GM21390 (cell line): ENCODE measurements around the gene PIWIL1.

Experiments
- ATAC-seq: cut with Tn5 transposase; IDR thresholded peaks from one replicate; pipeline ENCODE4 v1.9.1; 2021; ENCODE audit not compliant: unreplicated experiment

PIWIL1 gene

DNA sequence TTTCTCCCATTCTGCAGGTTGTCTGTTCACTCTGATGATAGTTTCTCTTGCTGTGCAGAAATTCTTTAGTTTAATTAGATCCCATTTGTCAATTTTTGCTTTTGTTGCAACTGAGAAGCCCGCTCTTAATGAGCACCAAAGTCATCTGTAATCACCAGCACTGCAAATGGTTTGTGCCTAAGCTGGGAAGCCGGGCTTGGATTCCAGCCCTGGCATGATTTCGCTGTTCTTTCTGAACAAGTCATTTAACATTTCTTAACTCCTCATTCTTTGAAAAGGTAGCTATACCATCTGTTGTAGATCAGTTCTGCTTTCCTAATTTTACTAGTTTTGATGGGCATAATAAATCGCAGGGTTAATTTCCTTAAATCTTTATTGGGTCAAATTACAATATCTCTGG lies 32.1 kb downstream of the PIWIL1 start:
- no peak for ATAC-seq

DNA sequence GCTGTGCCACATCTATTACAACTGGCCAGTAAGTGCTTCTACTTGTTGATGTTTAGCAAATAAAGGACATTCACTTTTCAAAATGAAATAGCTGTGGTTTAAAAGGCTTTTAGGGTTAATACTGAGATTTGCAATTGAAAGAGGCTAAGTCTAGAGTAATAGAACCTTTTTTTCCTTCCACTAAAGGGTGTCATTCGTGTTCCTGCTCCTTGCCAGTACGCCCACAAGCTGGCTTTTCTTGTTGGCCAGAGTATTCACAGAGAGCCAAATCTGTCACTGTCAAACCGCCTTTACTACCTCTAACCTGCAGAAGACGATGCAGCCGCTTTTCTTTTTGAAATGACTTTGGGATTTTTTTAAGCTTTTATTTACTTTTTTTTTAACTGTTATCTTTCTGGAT lies 33.6 kb downstream of the PIWIL1 start:
- ATAC-seq, result no peak

- ATAC-seq, result no peak
Measured at GRCh38 chr12:130372936-130373335, 35.2 kb downstream of the PIWIL1 start.

DNA sequence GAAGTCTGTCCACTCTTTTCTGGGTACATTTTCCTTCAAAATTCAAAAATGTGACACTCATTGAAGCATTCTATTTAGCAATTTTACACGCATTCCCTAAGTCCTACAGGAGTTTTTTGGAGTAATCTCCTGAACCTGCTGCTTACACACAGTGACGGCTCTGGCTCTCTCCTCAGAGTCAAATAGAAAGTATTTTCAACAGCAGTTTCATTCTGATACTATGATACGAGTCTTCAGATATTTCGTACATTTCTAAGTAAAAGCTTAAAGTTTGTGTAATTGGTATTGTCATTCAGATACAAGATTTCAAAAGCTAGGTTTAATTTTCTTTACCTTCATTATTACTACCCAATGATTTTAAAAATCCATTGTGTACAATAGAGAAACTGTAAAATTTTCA lies 36.4 kb downstream of the PIWIL1 start:
- no peak for ATAC-seq

DNA sequence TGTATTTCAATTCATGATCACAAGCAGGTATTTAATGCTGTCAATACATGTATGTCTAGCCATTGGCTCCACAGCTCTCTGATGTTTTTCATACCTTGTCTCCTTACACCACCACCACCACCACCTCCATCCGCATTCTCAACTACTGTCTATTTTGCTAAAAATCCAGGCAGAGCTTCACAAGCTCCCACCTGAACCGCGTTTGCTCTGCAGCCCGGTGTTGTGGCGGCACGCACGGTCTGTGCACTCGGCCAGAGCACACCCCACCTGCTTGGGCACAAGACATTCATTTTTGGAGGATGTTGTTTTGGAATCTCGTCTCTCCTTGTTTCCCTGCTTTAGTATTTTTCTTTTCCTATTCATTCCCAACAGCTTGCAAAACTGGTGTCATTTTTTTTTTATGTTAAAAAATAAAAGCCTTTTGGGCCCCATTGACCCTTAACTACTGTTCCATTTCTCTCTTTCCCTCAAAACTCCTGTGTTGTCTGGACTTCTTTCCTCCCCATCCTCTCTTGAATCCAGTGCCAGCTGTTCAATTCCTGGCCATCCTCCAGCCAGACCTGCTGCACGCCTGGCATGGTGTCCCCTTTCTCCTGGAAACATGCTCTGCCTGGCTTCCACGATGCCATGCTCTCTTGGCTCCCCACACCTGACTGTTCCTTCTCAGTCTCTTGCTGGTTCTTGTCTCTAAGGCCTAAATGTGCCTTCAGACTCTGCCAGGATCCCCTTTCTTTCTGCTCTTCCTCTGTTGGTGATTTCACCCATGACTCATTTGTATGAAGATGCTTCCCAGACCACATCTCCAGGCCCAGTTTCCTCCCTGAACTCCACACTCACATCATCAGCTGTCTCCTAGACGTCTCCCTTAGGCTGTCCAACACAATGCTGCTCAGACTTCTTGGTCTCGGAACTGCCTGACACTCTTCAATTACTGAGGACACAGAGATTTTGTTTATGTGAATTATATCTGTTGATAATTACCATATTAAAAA lies 37.9 kb downstream of the PIWIL1 start:
- ATAC-seq, result no peak

DNA sequence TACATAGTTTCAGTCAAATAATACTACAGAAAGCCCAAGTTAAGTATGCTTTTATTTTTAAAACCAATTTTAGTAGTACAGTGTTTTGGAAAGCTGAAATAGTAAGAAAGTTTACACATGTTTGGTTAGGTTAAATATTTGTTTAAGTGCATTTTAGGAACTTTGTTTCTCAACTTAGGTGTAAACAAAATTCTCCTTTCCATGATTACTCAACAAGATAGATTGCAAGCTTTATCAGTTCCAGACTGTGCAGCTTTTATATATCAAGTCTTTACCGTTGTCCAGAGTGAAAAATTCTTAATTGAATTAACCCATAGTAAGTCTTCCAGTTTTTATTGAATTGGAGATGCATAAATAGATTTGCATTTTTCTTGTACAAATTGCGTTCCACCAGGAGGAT lies 45.1 kb downstream of the PIWIL1 start:
- no peak for ATAC-seq

DNA sequence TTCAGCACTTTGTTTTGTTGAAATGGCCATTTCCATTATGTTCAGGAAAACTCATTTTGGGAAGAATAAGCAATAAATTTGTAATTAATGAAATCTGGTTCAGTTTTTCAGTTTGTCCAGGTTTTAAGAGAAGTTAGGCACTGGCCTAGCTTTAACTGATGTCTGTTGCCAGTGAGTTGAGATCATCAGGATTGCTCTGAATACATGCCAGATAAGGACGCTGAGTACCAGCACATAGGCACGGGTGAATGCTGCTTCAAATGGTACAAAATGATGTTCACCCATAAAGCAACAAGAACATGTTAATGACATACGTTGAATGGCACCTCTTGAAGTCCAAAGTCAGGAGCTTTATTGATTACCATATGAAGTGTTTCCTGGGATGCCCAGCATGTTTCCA lies 46.5 kb downstream of the PIWIL1 start:
- ATAC-seq, result no peak

GRCh38 chr12:130385193-130385592 lies 47.5 kb downstream of the PIWIL1 start:
- ATAC-seq, result no peak

DNA sequence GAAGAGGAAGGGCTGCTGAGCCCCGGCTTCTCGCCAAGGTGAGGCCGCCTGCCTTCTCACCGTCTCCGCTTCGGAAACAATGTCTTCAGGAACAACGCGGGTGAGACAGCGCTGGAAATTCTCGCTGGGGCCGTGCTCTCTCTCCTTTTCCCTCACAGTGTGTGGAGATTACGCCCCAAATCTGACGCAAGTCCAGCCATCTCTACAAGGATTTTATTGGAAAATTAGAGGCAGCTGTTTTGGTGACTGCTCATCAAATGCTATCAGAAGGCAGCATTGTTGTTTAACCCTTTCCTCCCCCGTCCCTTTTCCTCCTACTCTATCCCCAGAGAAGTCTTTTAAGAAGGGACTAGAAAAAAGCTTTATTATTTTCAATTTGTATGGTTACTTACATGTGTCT lies 53.5 kb downstream of the PIWIL1 start:
- no peak for ATAC-seq

DNA sequence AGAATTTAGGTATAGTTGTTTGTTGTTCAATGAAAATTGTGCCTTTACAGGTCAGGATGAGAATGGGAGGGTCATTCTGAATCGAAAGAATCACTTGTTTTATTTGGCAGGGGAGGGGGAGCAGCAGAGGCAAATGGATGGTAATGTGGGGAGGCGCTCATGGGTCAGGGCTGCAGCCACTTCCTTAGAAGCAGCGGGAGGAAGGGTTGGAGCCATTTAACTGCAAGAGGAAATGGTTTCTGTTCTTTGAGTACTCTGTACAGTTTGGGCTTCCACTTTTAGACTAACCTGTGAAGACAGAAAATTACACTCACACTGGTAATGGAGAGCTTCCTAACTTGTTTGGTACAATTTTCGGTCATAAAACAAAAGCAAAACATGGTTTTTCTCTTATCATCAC lies 57.2 kb downstream of the PIWIL1 start:
- ATAC-seq, result peak; percentile 51

DNA sequence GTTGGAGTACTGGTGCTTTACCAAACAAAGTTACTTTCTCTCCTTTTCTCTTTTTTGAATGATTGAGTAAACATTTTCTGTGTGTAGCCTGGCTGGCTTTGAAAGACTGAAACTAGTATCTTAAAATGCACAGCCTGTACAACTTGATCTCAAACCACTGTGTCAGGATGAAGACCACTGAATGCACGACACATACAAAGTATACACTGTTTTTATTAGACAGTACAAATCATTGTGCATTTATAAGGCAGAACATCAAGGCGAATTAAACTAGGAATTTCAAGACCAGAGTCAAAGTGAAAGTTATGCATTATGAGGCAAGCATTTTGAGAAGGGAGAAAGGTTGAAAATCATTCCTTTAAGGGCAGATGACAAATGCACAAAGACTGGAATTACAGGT lies 59.0 kb downstream of the PIWIL1 start:
- ATAC-seq, result no peak

GRCh38 chr12:130398100-130398848 lies 60.6 kb downstream of the PIWIL1 start:
- no peak for ATAC-seq

DNA sequence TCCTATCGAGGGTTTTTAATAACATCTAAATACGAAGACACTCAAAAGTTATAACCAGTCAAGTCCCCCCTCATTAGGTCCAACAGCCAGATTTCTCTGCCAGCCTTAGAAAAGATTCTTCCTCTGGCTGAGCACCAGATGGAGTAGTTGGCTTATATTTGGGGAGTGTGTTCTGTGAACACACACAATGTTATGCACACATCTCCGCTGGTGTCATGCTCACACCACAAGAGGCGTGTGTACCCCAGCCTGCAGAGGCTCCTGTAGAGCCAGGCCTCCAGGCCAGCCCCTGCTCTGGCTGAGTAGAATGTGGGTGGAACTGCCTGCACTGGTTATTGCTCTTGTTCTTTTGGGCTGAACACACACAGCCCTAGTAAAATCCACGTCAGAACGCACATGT lies 64.0 kb downstream of the PIWIL1 start:
- ATAC-seq, result no peak

DNA sequence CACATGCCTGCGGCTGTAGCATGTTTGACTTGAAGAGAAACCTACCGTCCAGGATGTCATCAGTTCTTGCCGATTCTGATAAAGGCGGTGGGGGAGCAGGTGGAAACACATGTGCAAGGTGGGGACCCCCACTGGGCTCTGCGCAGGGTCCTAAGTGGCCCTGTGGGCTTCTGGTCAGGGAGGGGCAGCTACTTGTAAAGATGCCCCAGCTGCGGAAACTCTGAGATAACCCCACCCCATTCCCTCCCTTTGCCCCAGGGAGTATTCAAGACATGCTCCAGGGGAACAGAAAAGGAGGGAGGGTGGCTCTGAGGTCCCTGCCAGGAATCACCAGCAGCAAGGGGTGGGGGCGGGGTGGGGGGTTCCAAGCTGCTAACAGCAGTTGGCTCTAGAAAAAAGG lies 67.6 kb downstream of the PIWIL1 start:
- ATAC-seq, result no peak

DNA sequence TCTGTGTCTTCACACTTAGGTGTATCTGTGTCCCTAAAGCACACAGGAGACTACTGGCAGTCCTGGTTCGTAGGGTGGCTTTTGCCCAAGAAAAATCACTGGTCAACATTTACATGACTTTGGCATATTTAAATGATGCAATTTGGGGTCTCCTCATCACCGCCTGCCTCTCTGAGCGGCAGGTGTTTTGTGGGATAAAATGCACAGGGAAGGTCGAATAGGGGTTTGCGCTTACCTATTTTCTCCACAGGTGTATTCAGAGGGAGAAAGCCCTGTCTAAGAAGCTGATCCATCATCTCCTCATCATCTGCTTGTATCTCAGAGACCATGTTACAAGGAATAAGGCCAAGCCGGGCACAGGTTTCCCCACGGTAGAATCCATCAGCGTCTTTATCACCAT lies 74.7 kb downstream of the PIWIL1 start:
- no peak for ATAC-seq

GRCh38 chr12:130413909-130414308 lies 76.2 kb downstream of the PIWIL1 start:
- no peak for ATAC-seq

DNA sequence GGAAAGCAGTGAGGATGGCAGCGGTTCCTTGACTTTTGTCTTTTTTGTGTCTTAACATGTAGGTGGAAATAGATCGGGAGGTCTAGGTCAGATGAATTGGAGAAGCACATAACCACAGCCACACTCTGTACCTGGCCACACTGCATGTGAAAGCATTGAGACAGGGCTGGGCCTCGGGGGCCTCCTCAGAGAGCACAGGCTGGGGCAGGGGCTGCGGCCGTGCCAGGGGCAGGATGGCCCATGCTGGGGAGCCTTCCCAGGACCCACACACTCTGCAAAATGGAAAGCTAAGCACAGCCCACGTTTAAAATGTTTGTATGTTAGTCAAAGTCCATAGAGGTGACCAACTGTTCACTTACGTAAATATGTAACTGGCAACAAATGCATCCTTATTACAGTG lies 76.7 kb downstream of the PIWIL1 start:
- no peak for ATAC-seq

- ATAC-seq, result no peak
Measured at GRCh38 chr12:130418251-130418650, 80.6 kb downstream of the PIWIL1 start.

- ATAC-seq, result no peak
Measured at GRCh38 chr12:130419116-130419515, 81.4 kb downstream of the PIWIL1 start.

DNA sequence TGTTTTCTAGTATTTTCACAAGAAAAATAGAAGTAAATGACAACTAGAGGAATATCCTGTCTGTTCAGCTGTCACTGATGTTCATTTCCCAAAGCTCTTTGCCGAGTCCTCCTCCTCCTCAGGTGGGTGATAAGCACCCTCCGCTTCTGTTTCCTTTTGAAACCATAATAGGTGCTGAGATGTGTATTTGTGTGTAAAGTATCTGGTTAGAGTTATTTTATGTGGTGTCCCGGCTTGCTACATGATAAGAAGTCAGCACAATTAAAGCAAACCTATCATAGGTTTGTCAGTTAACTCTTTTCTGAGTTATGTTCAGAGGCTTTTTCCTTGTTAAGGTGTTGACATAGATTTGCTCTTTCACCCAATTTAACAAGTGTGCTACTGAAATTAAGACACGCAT lies 82.4 kb downstream of the PIWIL1 start:
- ATAC-seq, result no peak

- ATAC-seq, result no peak
Measured at GRCh38 chr12:130421896-130422295, 84.2 kb downstream of the PIWIL1 start.
